ENCODE data around the gene VWA7. TPM values are rescaled to one million over a fixed set of nuclear protein-coding genes. Genes with fewer than 3 reads are reported as not detected.

Gene VWA7
- total and polyA plus RNA-seq, 2 donors from 2014 or later: 10.2 to 32.5 TPM

DNA sequence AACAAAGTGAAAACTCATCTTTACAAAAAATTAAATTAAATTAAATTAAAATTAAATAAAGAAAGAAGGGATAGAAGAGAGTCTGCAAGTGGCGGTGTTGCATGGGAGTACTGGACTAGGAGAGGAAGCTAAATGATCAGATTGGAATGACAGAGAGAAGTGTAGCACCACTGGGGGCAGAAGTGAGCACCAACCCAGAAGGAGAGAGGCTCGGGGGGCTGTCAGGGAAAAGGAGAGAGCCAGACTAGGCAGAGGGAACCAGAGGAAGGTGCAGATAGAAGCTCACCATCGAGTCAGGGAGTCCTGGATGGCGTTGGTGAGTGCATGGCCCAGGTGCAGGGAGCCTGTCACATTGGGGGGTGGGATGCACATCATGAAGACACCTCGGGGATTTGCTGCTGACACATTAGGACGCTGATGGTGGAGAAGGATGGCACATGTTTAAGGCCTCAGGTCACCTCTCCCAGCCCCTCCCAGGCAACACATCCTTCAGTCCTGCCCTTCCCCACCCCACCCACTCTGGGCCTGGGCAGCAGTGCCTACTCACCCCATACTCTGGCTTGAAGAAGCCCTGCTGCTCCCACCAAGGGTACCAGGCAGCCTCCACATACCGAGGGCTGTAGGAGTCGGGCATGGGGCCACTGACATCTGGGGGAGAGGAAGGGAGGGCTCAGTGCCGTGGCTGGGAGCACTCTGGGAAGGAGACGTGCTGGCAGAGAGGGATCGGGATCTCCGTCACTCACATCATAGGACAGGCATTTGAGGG, 14.4 kb upstream of the VWA7 start:
- Histone ChIP-seq H3K27me3 (ENCODE audit: control insufficient read depth, insufficient read depth, low read length) (no peaks in the 10 kb centered on the region), H3K4me1 (ENCODE audit: control insufficient read depth in 2 of 3, insufficient read depth in 2 of 3, low read depth in 1 of 3, low read length in 3 of 3) (peaks cover 0 to 5% (median 0%) of the 10 kb centered on the region in 3 donors), H3K9me3 (ENCODE audit: control insufficient read depth in 2 of 3, insufficient read depth in 1 of 3, low read length in 3 of 3) (no peaks in the 10 kb centered on the region), H3K27ac (ENCODE audit: low read depth in 2 of 2, low read length in 2 of 2) (no peak overlapping the region), H3K9ac (ENCODE audit: low read length in 3 of 3) (no peak overlapping the region), H3K36me3 (ENCODE audit: control insufficient read depth in 2 of 3, insufficient read depth in 3 of 3, low read length in 3 of 3) (no peaks in the 10 kb centered on the region), H3K4me3 (ENCODE audit: low read length in 3 of 3) (no peak overlapping the region)
- TF ChIP-seq, protein P1, sequence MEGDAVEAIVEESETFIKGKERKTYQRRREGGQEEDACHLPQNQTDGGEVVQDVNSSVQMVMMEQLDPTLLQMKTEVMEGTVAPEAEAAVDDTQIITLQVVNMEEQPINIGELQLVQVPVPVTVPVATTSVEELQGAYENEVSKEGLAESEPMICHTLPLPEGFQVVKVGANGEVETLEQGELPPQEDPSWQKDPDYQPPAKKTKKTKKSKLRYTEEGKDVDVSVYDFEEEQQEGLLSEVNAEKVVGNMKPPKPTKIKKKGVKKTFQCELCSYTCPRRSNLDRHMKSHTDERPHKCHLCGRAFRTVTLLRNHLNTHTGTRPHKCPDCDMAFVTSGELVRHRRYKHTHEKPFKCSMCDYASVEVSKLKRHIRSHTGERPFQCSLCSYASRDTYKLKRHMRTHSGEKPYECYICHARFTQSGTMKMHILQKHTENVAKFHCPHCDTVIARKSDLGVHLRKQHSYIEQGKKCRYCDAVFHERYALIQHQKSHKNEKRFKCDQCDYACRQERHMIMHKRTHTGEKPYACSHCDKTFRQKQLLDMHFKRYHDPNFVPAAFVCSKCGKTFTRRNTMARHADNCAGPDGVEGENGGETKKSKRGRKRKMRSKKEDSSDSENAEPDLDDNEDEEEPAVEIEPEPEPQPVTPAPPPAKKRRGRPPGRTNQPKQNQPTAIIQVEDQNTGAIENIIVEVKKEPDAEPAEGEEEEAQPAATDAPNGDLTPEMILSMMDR (IDR thresholded peaks at IDR 0.05; ENCODE audit: borderline replicate concordance, extremely low read depth, insufficient read depth): peak; percentile 46
- intact Hi-C loops (cut with DNase I): no loop called here
- no peak for FAIRE-seq
- DNase-seq: peak in 4 of 5 donors; percentile 71 to 85 (median 80)

DNA sequence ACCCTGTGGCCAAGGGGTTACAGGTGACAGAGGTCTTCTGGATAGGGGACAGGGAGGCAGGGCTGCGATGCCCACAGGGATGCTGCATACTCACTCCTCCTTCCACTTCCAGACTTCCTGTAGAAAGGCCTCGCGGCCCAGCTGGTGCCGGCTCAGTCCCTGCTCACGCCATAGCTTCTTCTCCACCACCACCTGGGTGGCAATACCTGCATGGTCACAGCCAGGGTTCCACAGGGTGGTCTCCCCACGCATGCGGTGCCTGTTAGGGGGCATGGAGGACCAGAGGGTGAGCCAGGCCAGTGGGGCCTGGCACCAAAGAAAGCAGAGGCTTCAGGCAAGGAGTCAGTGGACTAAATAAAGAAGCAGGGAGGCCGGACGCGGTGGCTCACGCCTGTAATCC, 8.3 kb upstream of the VWA7 start:
- FAIRE-seq (no peak), DNase-seq (peak in 1 of 5 donors; percentile 51)
- H3K9me3 ChIP-seq (ENCODE audit: control insufficient read depth in 2 of 3, insufficient read depth in 1 of 3, low read length in 3 of 3): no peaks in the 10 kb centered on the region
- H3K9ac ChIP-seq (ENCODE audit: low read length in 3 of 3): no peak overlapping the region
- no peaks in the 10 kb centered on the region for H3K27me3 ChIP-seq (ENCODE audit: control insufficient read depth, insufficient read depth, low read length)
- TF ChIP-seq, protein P1 (IDR thresholded peaks at IDR 0.05; ENCODE audit: borderline replicate concordance, extremely low read depth, insufficient read depth): no peak
- H3K27ac ChIP-seq (ENCODE audit: low read depth in 2 of 2, low read length in 2 of 2): no peak overlapping the region
- peaks cover 0 to 18% (median 15%) of the 10 kb centered on the region in 3 donors for H3K36me3 ChIP-seq (ENCODE audit: control insufficient read depth in 2 of 3, insufficient read depth in 3 of 3, low read length in 3 of 3)
- H3K4me3 ChIP-seq (ENCODE audit: low read length in 3 of 3): no peak overlapping the region
- intact Hi-C loops (cut with DNase I): no loop called here
- H3K4me1 ChIP-seq (ENCODE audit: control insufficient read depth in 2 of 3, insufficient read depth in 2 of 3, low read depth in 1 of 3, low read length in 3 of 3): no peaks in the 10 kb centered on the region

DNA sequence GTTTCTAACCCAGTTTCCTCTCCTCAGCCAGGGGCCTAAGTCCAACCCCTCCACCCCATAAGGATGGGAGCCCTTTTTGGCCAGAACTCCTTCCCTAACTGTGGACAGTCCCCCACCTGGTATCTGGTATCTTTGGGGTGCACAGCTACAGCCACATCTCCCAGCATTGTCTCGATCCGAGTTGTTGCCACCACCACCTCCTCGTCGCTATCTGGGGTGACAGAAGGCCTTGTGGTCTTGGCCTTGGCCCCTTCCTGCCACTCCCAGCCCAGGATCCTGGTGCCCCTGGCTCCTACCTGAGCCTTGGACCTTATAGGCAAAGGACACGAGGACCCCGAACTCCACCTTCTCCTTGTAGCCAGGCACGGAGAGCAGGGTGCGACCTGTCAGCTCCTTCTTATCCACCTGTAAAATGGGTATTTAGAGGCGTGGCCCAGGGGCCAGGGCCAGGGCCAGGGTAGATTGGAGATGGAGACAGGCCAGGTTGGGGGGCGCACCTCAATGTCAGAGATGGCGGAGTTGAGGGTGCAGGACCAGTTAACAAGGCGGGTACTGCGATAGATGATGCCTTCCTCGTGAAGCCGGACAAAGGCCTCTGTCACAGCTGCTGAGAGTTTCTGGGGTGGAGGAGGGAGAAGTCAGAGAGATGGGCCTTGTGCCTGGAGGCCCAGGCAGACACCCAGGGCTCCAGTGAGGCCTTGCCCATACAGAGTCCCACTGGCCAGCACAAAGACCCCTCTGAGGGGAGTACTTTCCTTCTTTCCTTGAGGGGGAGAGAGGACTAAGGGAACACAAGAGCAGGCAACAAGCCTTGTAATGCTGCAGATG, 7.2 kb upstream of the VWA7 start:
- intact Hi-C loops (cut with DNase I): no loop called here
- H3K9ac ChIP-seq (ENCODE audit: low read length in 3 of 3): no peak overlapping the region
- no peaks in the 10 kb centered on the region for H3K27me3 ChIP-seq (ENCODE audit: control insufficient read depth, insufficient read depth, low read length)
- peaks cover 0 to 18% (median 18%) of the 10 kb centered on the region in 3 donors for H3K36me3 ChIP-seq (ENCODE audit: control insufficient read depth in 2 of 3, insufficient read depth in 3 of 3, low read length in 3 of 3)
- H3K9me3 ChIP-seq (ENCODE audit: control insufficient read depth in 2 of 3, insufficient read depth in 1 of 3, low read length in 3 of 3): no peaks in the 10 kb centered on the region
- H3K27ac ChIP-seq (ENCODE audit: low read depth in 2 of 2, low read length in 2 of 2): no peak overlapping the region
- TF ChIP-seq, protein P1 (IDR thresholded peaks at IDR 0.05; ENCODE audit: borderline replicate concordance, extremely low read depth, insufficient read depth): no peak
- FAIRE-seq (no peak), DNase-seq (peak in 1 of 5 donors; percentile 54)
- H3K4me1 ChIP-seq (ENCODE audit: control insufficient read depth in 2 of 3, insufficient read depth in 2 of 3, low read depth in 1 of 3, low read length in 3 of 3): no peaks in the 10 kb centered on the region
- no peak overlapping the region for H3K4me3 ChIP-seq (ENCODE audit: low read length in 3 of 3)
